Hematopoietic multipotent progenitor cell (in vitro differentiated cells): Measurements from ENCODE around the gene LRRN2. TPM values are rescaled to one million over a fixed set of nuclear protein-coding genes. Genes with fewer than 3 reads are reported as not detected.

ENCODE experiments used
- DNase-seq, 3 donors: peaks; one replicate each; pipeline ENCODE4 v3.0.0-alpha.2; 2011 to 2015; ENCODE audit warnings: low read depth in 2 of 3, low spot score in 2 of 3
- total RNA-seq: library from RNA; depleted of rRNA; stranded (reverse); fragments of >200 nt; gene quantifications from one replicate; pipeline ENCODE4 v1.2.3, GENCODE V29; 2012

The LRRN2 gene
- total RNA-seq, 1 donor = 1.3 TPM

GRCh38 chr1:204664384-204664651 is 21.2 kb downstream of the LRRN2 start:
- no peak for DNase-seq

- no peak for DNase-seq
Measured at GRCh38 chr1:204663644-204664383, 21.7 kb downstream of the LRRN2 start.

GRCh38 chr1:204662530-204662929 is 23.0 kb downstream of the LRRN2 start:
- no peak for DNase-seq

GRCh38 chr1:204660509-204660908 is 25.0 kb downstream of the LRRN2 start:
- DNase-seq = no peak

- no peak for DNase-seq
Measured at GRCh38 chr1:204659056-204659455, 26.5 kb downstream of the LRRN2 start.

- no peak for DNase-seq
Measured at GRCh38 chr1:204658295-204658694, 27.2 kb downstream of the LRRN2 start.

- no peak for DNase-seq
Measured at GRCh38 chr1:204653590-204654340, 31.8 kb downstream of the LRRN2 start.

GRCh38 chr1:204652497-204652896 is 33.0 kb downstream of the LRRN2 start:
- no peak for DNase-seq

GRCh38 chr1:204651843-204652421 is 33.6 kb downstream of the LRRN2 start:
- DNase-seq = no peak

- DNase-seq = no peak
Measured at GRCh38 chr1:204650911-204651570, 34.5 kb downstream of the LRRN2 start.

- DNase-seq = no peak
Measured at GRCh38 chr1:204649721-204650521, 35.6 kb downstream of the LRRN2 start.

GRCh38 chr1:204648576-204648975 is 37.0 kb downstream of the LRRN2 start:
- DNase-seq = no peak

- DNase-seq = no peak
Measured at GRCh38 chr1:204647805-204648153, 37.8 kb downstream of the LRRN2 start.

GRCh38 chr1:204647114-204647804 is 38.3 kb downstream of the LRRN2 start:
- peak in 2 of 3 donors; percentile 78 to 86 for DNase-seq

GRCh38 chr1:204645666-204646065 is 39.9 kb downstream of the LRRN2 start:
- no peak for DNase-seq

GRCh38 chr1:204645251-204645650 is 40.3 kb downstream of the LRRN2 start:
- DNase-seq = no peak

GRCh38 chr1:204643503-204643902 is 42.0 kb downstream of the LRRN2 start:
- DNase-seq = no peak

- DNase-seq = no peak
Measured at GRCh38 chr1:204641936-204642335, 43.6 kb downstream of the LRRN2 start.

GRCh38 chr1:204641455-204641854 is 44.1 kb downstream of the LRRN2 start:
- DNase-seq = no peak

GRCh38 chr1:204640578-204640977 is 45.0 kb downstream of the LRRN2 start:
- DNase-seq = no peak
